Activated naive CD4-positive, alpha-beta T cell treated with anti-CD3 and anti-CD28 coated beads for 36 hours (primary cell): ENCODE data around the gene ZNF784. TPM values are rescaled to one million over a fixed set of nuclear protein-coding genes. Genes with fewer than 3 reads are reported as not detected.

Experiments used
- CTCF ChIA-PET: fragments of 350-600 bp; sonication (Branson Sonifier 250); formaldehyde crosslinking; loops from one replicate; lab custom pipeline; 2021; ENCODE audit warnings: antibody characterized with exemption; lab: Charles Lee
- DNase-seq: peaks from one replicate; pipeline ENCODE4 v3.0.0-alpha.2; 2020
- H3K27ac Mint-ChIP-seq: one replicate; pipeline ENCODE4 v1.8.0; 2021; ENCODE audit warnings: mild to moderate bottlenecking, mixed read lengths
- H3K27me3 Mint-ChIP-seq: one replicate; pipeline ENCODE4 v1.8.0; 2021; ENCODE audit warnings: low read depth, mixed read lengths
- H3K36me3 Mint-ChIP-seq: one replicate; pipeline ENCODE4 v1.8.0; 2021; ENCODE audit warnings: low read depth, mixed read lengths
- H3K4me1 Mint-ChIP-seq: one replicate; pipeline ENCODE4 v1.8.0; 2021; ENCODE audit warnings: low read depth, mixed read lengths
- H3K4me3 Mint-ChIP-seq: one replicate; pipeline ENCODE4 v1.8.0; 2021; ENCODE audit warnings: mild to moderate bottlenecking, moderate library complexity, mixed read lengths
- H3K9me3 Mint-ChIP-seq: one replicate; pipeline ENCODE4 v1.8.0; 2021; ENCODE audit warnings: mixed read lengths
- intact Hi-C: fragments of 100-400 bp; cut with micrococcal nuclease; formaldehyde crosslinking; loops from one replicate; pipeline ENCODE4 v1.15.1; 2023
- total RNA-seq, 2 experiments: library from RNA; stranded (reverse); gene quantifications; one replicate each; pipeline ENCODE4 v1.2.3, GENCODE V29; 2021

ZNF784 gene
- total RNA-seq, 2 experiments from 2014 or later = 3.7 to 4.0 TPM

DNA sequence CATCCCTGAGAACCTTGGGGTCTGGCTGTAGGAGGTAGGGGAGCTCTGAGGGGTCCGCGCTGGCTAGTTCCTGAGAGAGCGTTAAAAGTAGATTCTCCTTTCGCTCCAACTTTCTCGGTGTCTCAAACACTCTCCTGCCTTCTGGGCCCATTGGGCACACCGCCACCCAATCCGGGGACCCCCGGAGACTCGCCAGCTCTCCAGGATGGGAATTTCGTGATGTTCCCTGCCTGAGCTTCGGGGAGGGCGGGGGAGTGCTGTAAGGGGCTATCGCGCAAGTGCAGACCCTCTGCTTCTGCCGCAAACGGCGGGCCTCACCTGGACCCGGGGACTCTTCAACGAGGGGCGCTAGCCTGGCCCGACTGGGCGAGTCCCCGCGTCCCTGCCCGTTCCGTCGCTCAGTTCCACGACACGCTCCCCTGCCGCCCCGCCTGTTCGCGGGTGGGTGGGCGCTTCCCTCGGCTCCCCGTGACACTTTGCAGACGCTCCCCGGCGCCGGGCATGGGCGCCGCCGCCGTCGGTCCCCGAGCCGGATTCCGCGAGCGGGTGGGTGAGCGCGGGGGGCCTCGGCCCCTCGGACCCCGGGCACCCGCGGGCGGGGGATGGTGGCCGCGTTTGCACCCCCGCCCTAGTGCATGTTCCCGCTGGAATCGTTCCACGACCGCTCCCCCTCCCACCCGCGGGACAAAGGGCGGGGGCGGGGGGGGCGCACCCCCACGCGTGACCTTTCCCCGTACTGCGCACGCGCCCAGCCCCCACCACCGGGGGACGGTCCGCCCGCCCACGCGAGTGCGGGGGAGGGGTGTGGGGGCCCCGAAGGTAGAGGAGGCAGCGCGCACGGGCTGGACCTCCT, 23.6 kb upstream of the ZNF784 start, which contains the start of gene CCDC106:
TSS of gene CCDC106 (plus strand) at position 481 of the 853 bp plus-strand sequence. CDS start 835 bp downstream, outside the sequence.
- H3K4me1 Mint-ChIP-seq = peaks cover 53% of the 10 kb centered on the region
- no peaks in the 10 kb centered on the region for H3K9me3 Mint-ChIP-seq
- CTCF ChIA-PET = interaction anchor here (0.6 to 2.9 kb wide), 5 partner anchors 10 to 180 kb away, joined by 3 to 20 read pairs (median 6); partner anchors contain the start of gene ZNF865

DNA sequence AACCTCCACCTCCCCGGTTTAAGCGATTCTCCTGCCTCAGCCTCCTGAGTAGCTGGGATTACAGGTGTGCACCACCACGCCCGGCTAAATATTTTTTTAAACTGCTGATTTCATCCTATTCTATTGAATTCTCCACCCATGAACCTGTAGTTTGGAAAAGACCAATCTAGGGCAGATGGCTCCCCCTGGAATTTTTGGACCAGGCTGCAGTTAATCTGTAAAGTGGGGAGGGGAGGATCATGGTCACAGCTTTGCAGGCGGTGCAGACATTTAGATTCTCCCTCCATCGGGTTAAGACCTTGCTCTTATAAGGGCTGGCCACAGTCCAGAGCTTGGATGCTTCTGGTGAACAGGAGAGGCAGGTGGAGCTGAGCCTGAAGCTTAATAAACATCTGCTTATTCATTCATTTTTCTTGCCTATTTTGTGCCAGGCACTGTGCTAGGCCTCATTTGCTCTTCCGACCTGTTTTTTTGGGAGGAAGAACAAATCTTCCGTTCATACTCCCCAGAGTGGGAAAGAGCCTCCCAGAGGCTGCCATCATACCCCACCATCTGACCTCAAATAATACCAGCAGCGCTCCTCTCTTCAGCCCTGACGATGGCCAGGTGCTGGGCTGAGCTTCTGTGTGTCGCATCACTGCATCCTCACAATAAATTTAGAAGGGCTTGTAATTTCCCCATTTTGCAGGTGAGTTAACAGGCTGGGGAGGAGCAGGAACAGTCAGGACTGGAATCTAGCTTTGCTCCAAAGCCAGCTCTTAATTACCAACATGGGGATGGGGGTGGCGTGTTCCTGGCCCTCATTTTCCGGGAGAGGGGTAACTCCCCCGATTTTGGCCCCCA, 22.7 kb upstream of the ZNF784 start:
- no peak for DNase-seq
- Mint-ChIP-seq H3K9me3 (no peaks in the 10 kb centered on the region), H3K27me3 (no peaks in the 10 kb centered on the region), H3K4me3 (peak overlapping the region; percentile 77), H3K36me3 (peaks cover 15% of the 10 kb centered on the region), H3K4me1 (peaks cover 53% of the 10 kb centered on the region), H3K27ac (peak overlapping the region; percentile 85)
- CTCF ChIA-PET = interaction anchor here (0.6 to 2.9 kb wide), 6 partner anchors 9 to 180 kb away, joined by 3 to 20 read pairs (median 6); partner anchors contain the start of gene ZNF865
- intact Hi-C loops = no loop called here

More for the DNA sequence above, 23.6 kb upstream of the ZNF784 start, which contains the start of gene CCDC106:
- Mint-ChIP-seq H3K4me3 (peak within 1 kb of the TSS; percentile 77), H3K27me3 (no peaks in the 10 kb centered on the region), H3K36me3 (peaks cover 16% of the 10 kb centered on the region), H3K27ac (peak within 1 kb of the TSS; percentile 85)
- intact Hi-C loops = no loop called here
- peak; percentile 49 for DNase-seq

DNA sequence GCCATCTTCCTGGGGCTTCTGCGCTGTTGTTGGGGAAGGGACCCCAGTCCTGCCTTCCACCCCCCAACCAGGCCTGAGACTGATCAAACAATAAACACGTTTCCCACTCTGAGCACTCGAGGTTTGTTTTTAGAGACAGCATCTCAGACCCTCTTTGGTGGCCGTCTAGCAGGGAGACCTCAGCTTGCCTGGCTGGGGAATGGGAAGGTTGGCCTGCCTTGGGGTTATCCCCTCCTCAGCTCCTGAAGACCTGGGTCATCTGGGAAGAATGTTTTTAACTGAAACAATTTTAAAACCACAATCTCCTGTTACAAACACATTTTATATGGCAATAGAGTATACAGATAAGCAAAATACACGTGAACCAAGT, 21.1 kb upstream of the ZNF784 start:
- Mint-ChIP-seq H3K9me3 (no peaks in the 10 kb centered on the region), H3K27ac (peak overlapping the region; percentile 13), H3K27me3 (no peaks in the 10 kb centered on the region), H3K36me3 (peaks cover 14% of the 10 kb centered on the region), H3K4me1 (peaks cover 49% of the 10 kb centered on the region), H3K4me3 (peak overlapping the region; percentile 53)
- CTCF ChIA-PET = interaction anchor here (0.7 to 2.9 kb wide), 3 partner anchors 9 to 167 kb away, joined by 3 to 20 read pairs (median 4); no protein-coding TSS in a partner anchor
- DNase-seq = no peak
- intact Hi-C loops = no loop called here

DNA sequence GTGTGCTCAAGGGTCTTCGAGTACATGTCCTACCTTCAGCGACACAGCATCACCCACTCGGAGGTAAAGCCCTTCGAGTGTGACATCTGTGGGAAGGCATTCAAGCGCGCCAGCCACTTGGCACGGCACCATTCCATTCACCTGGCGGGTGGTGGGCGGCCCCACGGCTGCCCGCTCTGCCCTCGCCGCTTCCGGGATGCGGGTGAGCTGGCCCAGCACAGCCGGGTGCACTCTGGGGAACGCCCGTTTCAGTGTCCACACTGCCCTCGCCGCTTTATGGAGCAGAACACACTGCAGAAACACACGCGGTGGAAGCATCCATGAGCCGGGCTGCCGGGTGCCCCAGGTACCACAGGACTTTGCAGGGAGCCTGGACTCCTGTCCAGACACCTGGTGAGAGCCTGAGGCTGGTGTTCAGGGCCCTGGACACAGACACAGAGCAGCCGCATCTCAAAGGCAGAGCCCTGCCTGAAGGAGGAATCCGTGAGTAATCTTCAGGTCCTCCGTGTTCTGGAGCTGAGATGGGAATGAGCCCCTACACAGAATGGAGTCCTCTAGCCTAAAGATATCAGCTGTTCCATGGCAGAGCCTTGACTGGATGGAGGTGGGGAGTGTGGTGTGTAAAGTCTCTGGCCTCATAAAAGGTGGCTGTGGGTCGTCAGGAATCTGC, 20.6 kb upstream of the ZNF784 start:
- peak overlapping the region; percentile 83 for H3K27ac Mint-ChIP-seq
- peaks cover 14% of the 10 kb centered on the region for H3K36me3 Mint-ChIP-seq
- no peak for DNase-seq
- H3K4me1 Mint-ChIP-seq = peaks cover 49% of the 10 kb centered on the region
- no peaks in the 10 kb centered on the region for H3K9me3 Mint-ChIP-seq
- intact Hi-C loops = loop anchor here (5.0 kb wide), 3 partner anchors 38 to 388 kb away; partner anchors contain the start of genes PPP6R1, RPL28 and ZNF865
- CTCF ChIA-PET = interaction anchor here (0.5 to 2.9 kb wide), 3 partner anchors 8 to 12 kb away, joined by 3 to 20 read pairs (median 4); no protein-coding TSS in a partner anchor
- no peaks in the 10 kb centered on the region for H3K27me3 Mint-ChIP-seq
- peak overlapping the region; percentile 93 for H3K4me3 Mint-ChIP-seq

DNA sequence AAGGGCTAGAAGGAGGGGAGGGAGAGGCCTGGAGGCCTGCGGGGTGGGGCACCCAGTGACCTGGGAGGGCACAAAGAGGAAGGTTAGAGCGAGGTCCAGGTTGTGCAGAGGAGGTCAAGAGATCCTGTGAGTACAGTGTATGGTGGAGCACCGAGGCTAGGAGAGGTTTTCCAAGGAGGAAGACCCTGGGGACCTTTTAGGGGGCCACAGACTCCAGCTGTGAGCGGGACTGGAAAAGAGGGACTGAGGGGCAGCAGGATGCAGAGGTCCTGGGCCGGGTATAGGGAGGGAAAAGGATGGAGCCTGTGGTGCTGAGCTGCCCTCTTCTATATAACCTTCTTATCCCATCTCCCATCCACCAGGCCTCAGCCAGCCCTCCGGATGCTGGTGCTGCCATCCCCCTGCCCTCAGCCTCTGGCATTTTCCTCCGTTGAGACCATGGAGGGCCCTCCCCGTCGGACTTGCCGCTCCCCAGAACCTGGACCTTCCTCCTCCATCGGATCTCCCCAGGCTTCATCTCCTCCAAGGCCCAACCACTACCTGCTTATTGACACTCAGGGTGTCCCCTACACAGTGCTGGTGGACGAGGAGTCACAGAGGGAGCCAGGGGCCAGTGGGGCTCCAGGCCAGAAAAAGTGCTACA, 19.9 kb upstream of the ZNF784 start:
- Mint-ChIP-seq H3K4me3 (peak overlapping the region; percentile 93), H3K36me3 (peaks cover 15% of the 10 kb centered on the region), H3K27ac (peak overlapping the region; percentile 83), H3K27me3 (no peaks in the 10 kb centered on the region), H3K4me1 (peaks cover 48% of the 10 kb centered on the region), H3K9me3 (no peaks in the 10 kb centered on the region)
- no peak for DNase-seq
- CTCF ChIA-PET = interaction anchor here (1.2 kb wide), 1 partner anchor 10 kb away, joined by 4 read pairs; no protein-coding TSS in a partner anchor
- intact Hi-C loops = loop anchor here (5.0 kb wide), 3 partner anchors 37 to 387 kb away; partner anchors contain the start of genes PPP6R1, RPL28 and ZNF865

DNA sequence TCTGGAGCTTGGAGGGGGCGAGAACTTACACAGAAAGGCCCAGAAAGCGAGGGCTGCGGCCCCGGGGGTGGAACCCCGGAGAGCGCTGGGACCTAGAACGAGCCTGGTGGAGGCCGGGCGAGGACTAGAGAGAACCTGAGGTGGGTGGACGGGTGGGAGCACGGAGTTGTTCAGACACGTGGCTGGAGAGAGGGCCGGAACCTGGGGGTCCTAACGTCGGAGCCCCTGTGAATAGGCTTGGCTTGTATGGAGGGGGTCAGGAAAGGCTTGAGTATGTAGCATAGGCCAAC, 19.5 kb upstream of the ZNF784 start:
- peaks cover 18% of the 10 kb centered on the region for H3K36me3 Mint-ChIP-seq
- H3K27me3 Mint-ChIP-seq = no peaks in the 10 kb centered on the region
- no peak for DNase-seq
- peak overlapping the region; percentile 83 for H3K27ac Mint-ChIP-seq
- no peaks in the 10 kb centered on the region for H3K9me3 Mint-ChIP-seq
- H3K4me3 Mint-ChIP-seq = peak overlapping the region; percentile 93
- CTCF ChIA-PET = interaction anchor here (1.2 kb wide), 1 partner anchor 11 kb away, joined by 4 read pairs; no protein-coding TSS in a partner anchor
- intact Hi-C loops = loop anchor here (1.0 to 5.0 kb wide), 5 partner anchors 9 to 387 kb away; partner anchors contain the start of genes PPP6R1, RPL28 and ZNF865
- peaks cover 47% of the 10 kb centered on the region for H3K4me1 Mint-ChIP-seq

DNA sequence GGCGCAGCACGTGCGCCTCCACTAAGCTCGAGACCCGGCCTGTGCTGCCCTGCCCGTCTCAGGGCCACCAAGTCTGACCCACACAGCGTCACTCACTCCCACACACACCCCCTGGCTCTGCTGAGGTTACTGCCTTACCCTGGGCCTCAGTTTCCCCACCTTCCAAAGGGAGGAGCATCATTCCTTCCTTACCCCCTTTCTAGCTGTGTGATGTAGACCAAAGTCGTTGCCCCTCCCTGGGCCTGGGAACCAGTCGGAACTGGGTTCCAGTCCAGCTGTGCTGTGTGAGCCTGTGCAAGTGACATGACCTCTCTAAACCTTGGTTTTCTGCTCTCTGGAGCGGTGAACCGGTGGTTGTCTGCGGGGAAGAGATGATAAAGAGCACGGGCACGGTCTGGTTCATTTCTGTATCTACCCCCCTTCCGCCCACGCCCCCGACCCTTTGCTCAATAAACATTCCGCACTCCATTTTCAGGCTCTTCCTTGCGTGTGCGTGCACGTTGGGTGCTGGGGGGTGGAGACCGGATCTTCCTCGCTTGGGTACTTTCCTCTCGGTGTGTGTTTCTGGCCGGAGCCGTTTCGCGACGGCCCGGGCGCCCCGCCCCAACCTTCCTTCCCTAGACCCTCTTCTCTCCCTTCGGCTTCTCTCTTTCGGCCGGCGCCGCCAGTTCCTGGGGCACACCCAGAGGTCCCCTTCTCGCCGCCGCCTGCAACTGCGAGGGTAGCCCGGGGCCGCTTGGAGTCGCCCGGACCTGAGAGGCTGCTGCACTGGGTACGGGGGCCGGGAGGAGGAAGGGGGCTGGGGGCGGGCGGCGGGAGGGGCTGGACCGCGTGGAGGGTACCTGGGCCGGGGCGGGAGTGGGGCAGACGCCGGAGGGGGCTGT, 18.9 kb upstream of the ZNF784 start, which contains the start of gene ZNF581:
TSS of gene ZNF581 (plus strand) at position 647 of the 884 bp plus-strand sequence. CDS start 923 bp downstream, outside the sequence.
- intact Hi-C loops = loop anchor here (1.0 to 5.0 kb wide), 5 partner anchors 8 to 386 kb away; partner anchors contain the start of genes PPP6R1, RPL28 and ZNF865
- H3K27ac Mint-ChIP-seq = peak within 1 kb of the TSS; percentile 96
- H3K36me3 Mint-ChIP-seq = peaks cover 21% of the 10 kb centered on the region
- H3K27me3 Mint-ChIP-seq = no peaks in the 10 kb centered on the region
- H3K4me1 Mint-ChIP-seq = peaks cover 45% of the 10 kb centered on the region
- peak within 1 kb of the TSS; percentile 93 for H3K4me3 Mint-ChIP-seq
- H3K9me3 Mint-ChIP-seq = no peaks in the 10 kb centered on the region
- CTCF ChIA-PET = interaction anchor here (1.2 to 1.7 kb wide), 2 partner anchors 11 kb away, joined by 4 to 7 read pairs; partner anchors contain the start of gene U2AF2
- DNase-seq = peak; percentile 82

DNA sequence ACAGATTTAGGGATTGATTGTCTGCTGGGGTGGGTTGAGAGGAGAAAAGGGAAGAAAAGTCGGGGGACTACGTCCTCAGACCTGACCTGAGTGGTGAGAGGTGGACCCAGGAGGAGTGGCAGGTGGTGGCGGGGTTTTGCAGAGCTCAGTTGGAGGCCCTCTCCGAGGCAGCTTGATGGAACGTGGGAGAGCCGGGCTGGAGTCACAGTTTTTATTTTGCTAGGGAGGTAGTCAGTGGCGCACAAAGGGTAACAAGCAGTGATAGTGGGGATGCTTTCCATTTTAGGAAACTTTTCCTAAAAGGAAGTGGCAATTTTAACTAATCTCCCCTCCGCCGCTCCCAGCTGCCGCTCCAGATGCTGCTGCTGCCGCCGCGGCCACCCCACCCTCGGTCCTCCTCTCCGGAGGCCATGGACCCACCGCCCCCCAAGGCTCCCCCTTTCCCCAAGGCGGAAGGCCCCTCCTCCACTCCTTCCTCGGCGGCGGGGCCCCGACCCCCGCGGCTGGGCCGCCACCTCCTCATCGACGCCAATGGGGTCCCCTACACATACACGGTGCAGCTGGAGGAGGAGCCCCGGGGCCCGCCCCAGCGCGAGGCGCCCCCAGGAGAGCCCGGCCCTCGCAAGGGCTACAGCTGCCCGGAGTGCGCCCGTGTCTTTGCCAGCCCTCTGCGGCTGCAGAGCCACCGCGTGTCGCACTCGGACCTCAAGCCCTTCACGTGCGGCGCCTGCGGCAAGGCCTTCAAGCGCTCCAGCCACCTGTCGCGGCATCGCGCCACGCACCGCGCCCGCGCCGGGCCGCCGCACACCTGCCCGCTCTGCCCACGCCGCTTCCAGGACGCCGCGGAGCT, 18.0 kb upstream of the ZNF784 start:
- H3K4me3 Mint-ChIP-seq = peak overlapping the region; percentile 93
- DNase-seq = peak; percentile 47
- H3K4me1 Mint-ChIP-seq = peaks cover 50% of the 10 kb centered on the region
- no peaks in the 10 kb centered on the region for H3K27me3 Mint-ChIP-seq
- CTCF ChIA-PET = interaction anchor here (1.7 kb wide), 1 partner anchor 12 kb away, joined by 7 read pairs; the partner anchor contains the start of gene U2AF2
- peaks cover 25% of the 10 kb centered on the region for H3K36me3 Mint-ChIP-seq
- H3K9me3 Mint-ChIP-seq = no peaks in the 10 kb centered on the region
- peak overlapping the region; percentile 96 for H3K27ac Mint-ChIP-seq
- intact Hi-C loops = loop anchor here (1.0 to 5.0 kb wide), 5 partner anchors 7 to 385 kb away; partner anchors contain the start of genes PPP6R1, RPL28 and ZNF865

DNA sequence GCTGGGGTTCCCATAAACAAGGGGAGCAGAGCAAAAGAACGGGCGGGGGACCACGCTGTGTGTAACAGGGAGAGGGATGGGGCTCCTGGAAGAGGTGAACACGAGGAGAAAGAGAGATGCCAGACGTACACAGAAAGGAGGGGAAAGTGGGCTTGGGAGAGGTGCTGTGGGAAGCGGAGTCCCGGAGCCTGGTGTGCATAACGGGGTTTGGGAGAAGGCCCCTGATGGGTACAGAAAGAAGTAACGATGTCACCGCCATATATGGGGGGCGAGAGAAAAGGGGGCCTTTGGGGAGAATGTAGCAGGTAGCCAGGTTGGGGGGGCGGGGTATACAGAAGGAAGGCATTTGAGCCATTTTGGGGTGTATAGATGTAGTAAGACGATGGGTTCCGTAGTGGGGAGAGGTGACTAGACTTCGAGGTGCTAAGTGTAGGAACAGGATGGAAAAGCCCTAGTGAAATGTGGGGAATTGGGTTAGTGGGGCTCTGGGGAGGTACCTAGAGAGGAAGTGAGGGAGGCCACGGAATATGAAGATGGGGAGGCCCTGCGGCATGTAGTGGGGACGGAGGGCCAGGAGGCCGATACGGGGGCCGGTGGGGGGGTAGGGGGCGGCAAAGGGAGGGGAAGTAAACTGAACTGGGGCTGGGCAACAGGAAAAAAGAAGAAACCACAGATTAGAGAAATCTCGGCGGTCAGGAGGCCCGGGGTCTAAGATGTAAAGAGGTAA, 17.2 kb upstream of the ZNF784 start:
- CTCF ChIA-PET = interaction anchor here (1.7 kb wide), 1 partner anchor 13 kb away, joined by 7 read pairs; the partner anchor contains the start of gene U2AF2
- no peaks in the 10 kb centered on the region for H3K27me3 Mint-ChIP-seq
- intact Hi-C loops = loop anchor here (5.0 kb wide), 3 partner anchors 34 to 384 kb away; partner anchors contain the start of genes PPP6R1, RPL28 and ZNF865
- H3K4me1 Mint-ChIP-seq = peaks cover 50% of the 10 kb centered on the region
- no peaks in the 10 kb centered on the region for H3K9me3 Mint-ChIP-seq
- peak overlapping the region; percentile 90 for H3K27ac Mint-ChIP-seq
- H3K36me3 Mint-ChIP-seq = peaks cover 23% of the 10 kb centered on the region
- peak; percentile 36 for DNase-seq
- H3K4me3 Mint-ChIP-seq = peak overlapping the region; percentile 93
